Stimulated activated CD4-positive, alpha-beta T cell treated with anti-CD3 and anti-CD28 coated beads, Interleukin-15, amount 100 ng/mL, for 1 hour (primary cell): Measurements from ENCODE around the gene POMP.

Experiments used
- DNase-seq, 2 donors: peaks; one replicate each; pipeline ENCODE4 v3.0.0-alpha.2; 2020; ENCODE audit warnings: low read depth in 1 of 2, low spot score in 1 of 2

The POMP gene, protein sequence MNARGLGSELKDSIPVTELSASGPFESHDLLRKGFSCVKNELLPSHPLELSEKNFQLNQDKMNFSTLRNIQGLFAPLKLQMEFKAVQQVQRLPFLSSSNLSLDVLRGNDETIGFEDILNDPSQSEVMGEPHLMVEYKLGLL

DNA sequence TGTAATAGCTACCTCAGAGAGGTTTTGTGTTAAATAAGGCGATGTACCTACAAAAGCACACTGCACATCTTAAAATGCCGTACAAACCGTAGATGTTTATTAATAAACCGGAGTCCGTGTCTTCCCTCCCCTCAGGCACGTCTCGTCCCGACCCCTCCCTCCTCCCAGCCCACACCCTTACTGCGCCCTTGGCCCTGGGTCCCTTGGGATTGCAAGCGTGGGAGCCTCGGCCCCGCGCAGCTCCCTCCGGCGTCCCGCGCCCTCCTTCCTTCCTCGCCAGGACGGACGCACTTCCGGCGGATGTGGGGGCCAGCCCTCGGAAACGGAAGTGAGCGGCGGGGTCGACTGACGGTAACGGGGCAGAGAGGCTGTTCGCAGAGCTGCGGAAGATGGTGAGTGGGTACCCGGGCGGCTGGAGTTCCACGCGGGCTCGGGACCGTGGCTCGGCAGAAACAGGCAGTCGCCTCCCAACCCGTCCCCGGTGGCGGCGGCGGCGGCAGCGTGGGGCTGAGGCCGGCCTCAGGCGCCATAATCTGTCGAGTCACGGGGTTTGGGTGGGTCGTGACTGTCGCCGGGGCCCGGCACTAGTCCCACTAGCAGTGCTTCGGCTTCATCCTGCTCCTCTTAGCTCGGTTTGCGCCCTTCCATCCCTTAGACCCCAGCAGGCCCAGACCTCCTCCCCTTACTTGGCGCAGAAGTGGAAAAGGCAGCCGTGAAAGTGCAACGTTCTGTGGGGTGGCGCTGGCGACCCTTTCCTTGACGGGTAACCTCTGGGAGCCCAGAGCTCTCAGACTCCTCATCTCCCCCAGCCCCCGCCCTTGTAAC lies at the start of gene POMP:
POMP (plus strand) TSS at position 335 of the 825 bp plus-strand sequence; CDS start at position 390, 55 bp downstream.
- peak; percentile 70 to 89 for DNase-seq

- DNase-seq, result no peak
Measured at GRCh38 chr13:28609381-28609780, 49.5 kb upstream of the POMP start.

DNA sequence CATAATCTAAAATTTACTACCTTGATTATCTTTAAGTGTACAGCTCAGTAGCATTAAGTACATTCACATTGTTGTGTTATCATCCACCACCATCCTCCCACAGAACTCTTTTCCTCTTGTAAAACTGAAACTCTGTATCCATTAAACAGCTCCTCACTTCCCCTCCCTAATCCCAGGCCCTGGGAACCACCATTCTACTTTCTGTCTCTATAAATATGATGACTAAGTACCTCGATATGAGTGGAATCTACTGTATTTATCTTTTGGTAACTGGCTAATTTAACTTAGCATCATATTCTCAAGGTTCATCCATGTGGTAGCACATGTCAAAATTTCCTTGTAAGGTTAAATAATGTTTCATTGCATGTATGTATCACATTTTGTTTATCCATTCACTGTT lies 49.0 kb upstream of the POMP start:
- no peak for DNase-seq

- no peak for DNase-seq
Measured at GRCh38 chr13:28610996-28611395, 47.9 kb upstream of the POMP start.

GRCh38 chr13:28611654-28612131 lies 47.2 kb upstream of the POMP start:
- no peak for DNase-seq

GRCh38 chr13:28613562-28613961 lies 45.4 kb upstream of the POMP start:
- DNase-seq, result no peak

DNA sequence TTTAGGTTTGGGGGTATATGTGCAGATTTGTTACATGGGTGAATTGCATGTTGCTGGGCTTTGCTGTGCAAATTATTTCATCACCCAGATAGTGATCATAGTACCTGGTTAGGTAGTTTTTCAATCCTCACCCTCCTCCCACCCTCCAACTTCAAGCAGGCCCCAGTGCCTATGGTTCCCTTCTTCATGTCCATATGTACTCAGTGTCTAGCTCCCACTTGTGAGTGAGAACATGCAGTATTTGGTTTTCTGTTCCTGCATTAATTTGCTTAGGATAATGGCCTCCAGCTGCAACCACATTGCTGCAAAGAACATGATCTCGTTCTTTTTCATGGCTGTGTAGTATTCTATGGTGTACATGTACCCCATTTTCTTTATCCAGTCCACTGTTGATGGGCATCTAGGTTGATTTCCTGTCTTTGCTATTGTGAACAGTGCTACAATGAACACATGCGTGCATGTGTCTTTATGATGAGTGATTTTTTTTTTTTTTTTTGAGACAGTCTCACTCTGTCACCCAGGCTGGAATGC lies 42.9 kb upstream of the POMP start:
- no peak for DNase-seq

DNA sequence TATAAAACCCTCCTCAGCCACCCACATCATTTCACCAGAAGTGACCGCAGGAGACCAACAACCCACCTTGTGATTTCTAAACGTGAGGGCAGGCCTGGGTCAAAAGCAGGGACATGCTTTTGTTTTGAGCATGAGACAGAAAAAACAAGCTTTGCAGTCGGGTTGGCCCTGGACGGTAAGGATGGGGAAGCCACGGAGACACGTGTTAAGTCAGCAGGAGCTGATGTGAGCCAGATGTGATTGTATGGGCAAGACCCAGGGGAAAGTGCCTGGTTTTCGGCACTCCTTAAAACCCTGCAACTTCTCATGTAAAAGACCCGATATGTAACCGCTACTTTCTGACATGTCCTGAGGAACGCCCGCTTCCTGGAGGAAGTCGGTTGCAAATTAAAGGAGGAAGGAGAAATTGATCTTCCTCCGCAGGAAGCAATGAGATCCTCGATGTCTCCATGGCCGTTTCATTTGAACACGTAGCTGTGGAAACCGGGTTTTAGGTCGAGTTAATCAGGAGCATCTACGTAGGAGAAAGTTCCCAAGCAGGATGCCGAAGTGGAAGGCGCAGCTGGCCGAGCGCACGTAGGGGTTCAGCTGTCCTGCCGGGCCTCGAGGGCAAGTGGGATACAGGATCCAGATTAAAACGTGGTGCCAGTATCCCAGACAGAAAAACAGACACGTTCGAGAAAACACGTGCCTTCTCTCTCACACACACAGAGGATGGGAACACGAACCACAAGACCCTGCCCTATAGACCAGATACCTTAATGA lies 40.5 kb upstream of the POMP start:
- DNase-seq, result no peak

DNA sequence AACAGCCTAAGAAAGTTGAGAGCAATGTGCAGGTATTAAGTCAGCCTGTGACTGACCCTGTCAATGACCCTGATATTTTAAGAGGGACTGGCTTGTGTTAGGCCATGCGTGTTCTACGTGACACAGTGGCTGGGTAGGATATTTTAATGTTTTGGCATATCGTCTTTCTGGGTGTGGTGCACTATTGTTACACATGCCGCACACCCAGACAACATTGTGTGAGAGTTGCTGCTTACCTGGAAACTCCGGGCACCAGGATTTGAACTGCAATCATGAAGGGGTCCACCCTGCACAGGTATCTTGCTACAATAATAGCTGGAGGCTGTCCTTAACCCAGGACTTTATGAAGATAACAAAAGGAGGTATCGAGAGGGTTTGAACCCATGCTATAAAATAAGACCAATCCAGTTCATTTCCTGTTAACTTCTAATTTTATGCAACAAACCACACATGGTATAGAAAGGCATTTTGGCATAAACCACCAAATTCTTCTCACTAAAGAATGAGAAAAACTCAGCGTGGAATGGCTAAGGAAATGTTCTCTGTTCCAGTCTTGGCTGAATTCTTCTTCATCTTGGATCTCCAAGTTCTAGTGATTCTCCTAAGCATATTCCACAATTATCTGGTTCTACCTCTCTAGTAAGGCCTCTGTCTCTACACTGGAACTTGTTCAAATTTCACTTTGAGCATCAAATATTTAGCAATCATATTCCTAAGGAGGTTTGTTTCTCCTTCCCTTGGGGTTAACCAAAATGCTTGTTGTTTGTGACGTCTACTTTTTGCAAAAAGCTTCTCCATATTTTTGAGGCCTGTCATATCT lies 38.7 kb upstream of the POMP start:
- no peak for DNase-seq

- DNase-seq, result no peak
Measured at GRCh38 chr13:28621449-28621848, 37.5 kb upstream of the POMP start.

DNA sequence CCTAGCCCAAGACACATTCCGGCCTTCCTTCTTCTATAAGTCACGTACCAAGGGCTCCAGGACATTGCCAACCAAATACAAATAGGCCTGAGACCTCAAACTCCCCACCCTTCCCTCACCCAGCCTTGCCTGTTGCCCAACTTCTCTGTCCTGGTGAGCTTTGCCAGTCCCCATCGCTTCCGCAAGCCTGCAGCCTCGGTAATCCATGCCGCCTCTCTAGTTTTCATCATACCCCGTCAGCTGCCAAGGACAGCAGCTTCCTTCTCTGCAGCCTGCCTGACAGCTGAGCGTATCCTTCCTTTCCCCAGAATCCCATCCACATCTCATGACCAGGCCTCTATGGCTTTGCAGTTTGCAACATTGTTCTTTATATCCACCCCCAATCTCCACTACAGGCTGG lies 36.6 kb upstream of the POMP start:
- DNase-seq, result no peak

- DNase-seq, result no peak
Measured at GRCh38 chr13:28623782-28624706, 34.9 kb upstream of the POMP start.

DNA sequence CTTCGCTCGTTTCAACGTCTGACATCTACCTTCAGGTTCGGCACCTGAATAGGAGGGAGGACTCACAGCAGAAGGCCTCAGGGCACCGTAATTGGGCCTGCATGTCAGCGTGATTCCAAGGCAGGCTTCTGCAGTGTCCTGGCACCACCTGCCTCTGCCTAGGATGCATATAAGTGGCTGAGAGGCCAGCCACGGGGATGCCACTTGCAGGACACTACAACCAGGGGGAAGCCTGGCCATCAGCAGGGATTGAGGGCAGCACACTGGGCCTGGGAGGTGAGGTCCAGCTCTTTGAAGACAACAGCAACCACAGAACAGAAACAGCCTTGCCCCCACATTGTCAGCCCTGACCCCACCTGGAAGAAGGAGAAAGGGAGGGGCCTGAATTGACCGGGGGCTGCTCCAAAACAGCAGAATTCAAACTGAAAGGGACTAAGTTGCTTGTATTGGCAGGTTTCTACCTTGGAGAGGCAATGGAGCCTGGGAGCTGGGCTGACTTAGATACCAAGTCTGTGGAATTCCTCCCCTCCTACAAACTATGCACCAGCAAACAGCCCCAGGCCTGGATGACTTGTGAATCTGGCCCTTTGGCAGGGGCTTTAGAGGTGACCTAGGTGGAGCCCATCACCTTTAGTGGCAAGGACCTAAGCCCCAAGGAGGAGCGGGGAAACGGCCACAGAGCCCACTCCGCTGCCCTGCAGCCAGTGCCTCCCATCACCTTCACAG lies 34.1 kb upstream of the POMP start:
- DNase-seq, result no peak

GRCh38 chr13:28626266-28626665 lies 32.7 kb upstream of the POMP start:
- DNase-seq, result no peak

- DNase-seq, result no peak
Measured at GRCh38 chr13:28628241-28628640, 30.7 kb upstream of the POMP start.

DNA sequence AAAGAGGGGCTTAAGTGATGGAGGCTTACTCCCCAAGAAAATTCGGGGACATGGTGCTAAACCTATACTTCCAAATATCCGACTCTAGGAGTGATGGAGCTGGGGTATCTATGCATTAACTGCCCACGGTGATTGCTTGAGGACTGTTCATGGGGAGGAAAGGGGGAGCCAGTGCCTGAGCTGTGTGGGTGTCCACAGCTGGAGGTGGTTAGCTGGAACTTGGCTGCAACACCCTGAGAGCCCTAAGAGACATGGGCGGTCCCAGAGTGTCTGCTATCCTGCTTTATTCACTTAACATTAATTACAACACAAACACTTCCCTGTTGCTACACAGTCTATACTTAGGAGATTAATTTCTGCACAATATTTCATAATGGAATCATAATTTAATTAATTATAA lies 28.1 kb upstream of the POMP start:
- no peak for DNase-seq

DNA sequence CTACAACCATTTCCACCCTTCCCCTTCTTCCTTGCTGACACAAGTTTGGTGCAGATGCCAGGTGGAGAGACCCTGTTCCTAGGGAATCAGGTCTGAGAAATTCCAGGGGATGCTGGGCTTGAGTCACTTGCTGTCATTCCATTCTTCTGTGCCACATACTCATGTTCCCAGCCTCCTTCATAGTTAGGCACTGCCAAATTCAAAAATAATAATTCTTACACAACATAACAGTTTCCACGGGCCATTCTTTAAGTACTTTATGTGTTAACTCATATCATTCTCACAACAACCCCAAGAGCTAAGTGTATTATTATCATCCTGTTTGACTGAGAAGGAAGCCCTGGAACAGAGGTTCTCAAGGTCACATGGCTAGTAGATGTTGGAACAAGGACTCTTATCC lies 27.1 kb upstream of the POMP start:
- DNase-seq, result no peak

DNA sequence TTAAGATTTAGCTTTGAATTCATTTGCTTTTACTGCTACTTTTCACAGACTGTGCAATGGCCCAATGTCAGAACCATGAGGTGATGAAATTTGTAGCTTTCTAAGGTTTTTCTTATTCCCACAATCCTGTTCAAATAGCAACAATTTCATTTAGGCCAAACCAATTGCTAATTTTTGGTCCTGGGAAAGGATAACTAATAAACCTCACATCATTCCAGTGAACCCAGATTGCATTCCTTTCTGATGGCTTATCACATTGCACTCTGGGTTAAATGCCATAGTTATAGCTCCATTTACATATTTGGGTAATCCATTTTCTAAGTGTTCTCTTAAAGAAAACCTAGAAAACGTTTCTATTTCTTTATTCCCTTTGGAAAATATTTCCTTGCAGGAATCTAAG lies 22.9 kb upstream of the POMP start:
- no peak for DNase-seq

GRCh38 chr13:28636677-28637317 lies 22.1 kb upstream of the POMP start:
- DNase-seq, result no peak
